T-helper 17 cell (primary cell): ENCODE results near the gene SDK1. TPM values are rescaled to one million over a fixed set of nuclear protein-coding genes. Genes with fewer than 3 reads are reported as not detected.

Source experiments
- ATAC-seq: fragments of 150-1000 bp; cut with Tn5 transposase; 2 replicates; pipeline ENCODE4 v1.10.0; 2021; ENCODE audit warnings: mild to moderate bottlenecking, moderate library complexity
- DNase-seq, 3 donors: peaks; one replicate each; pipeline versions ENCODE4 v3.0.0 to v3.0.0-alpha.2; 2020 to 2021
- H3K9me3 ChIP-seq: one replicate; pipeline ENCODE4 v1.7.0; 2013; ENCODE audit warnings: low read length, mild to moderate bottlenecking; ENCODE audit not compliant: control insufficient read depth, poor library complexity, severe bottlenecking
- H3K27ac Mint-ChIP-seq: one replicate; pipeline ENCODE4 v1.8.0; 2022; ENCODE audit warnings: mild to moderate bottlenecking, moderate library complexity, mixed read lengths
- H3K27me3 Mint-ChIP-seq: one replicate; pipeline ENCODE4 v1.8.0; 2022; ENCODE audit warnings: mixed read lengths
- H3K36me3 Mint-ChIP-seq: one replicate; pipeline ENCODE4 v1.8.0; 2022; ENCODE audit warnings: low read depth, mixed read lengths
- H3K4me1 Mint-ChIP-seq: one replicate; pipeline ENCODE4 v1.8.0; 2022; ENCODE audit warnings: mild to moderate bottlenecking, mixed read lengths
- H3K4me3 Mint-ChIP-seq: one replicate; pipeline ENCODE4 v1.8.0; 2022; ENCODE audit warnings: mild to moderate bottlenecking, moderate library complexity, mixed read lengths
- total RNA-seq, 4 donors: library from RNA in 2 of 4; stranded (reverse) in 2 of 4; gene quantifications; one replicate each; pipeline ENCODE4 v1.2.3 and lab custom pipeline; 2022 to 2026

SDK1 gene
- total RNA-seq, 2 donors from 2014 or later: 0.12 to 0.13 TPM

DNA sequence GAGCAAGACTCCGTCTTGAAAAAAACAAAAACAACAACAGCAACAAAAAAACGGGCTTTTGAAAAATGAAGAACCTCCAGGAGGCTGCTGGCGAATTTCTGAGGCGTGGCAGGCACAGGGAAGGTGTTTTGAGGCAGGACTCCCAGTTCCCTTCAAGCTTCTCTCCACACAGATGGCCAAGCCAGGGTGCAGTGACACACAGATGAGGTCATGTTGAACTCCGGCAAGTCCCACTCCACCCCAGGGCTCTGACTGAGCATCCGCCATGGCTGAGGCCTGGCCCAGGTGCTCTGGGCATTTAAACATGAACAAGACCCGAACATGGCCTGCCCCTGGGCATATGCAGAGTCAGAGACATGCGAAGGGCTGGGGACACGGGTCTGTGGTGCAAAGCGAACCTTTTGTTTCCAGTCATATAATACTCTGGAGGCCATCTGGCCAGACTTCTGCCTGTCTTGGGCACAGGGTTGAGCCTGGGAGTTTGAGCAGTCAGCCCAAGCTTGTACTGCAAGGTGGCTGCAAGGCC is 866.4 kb downstream of the SDK1 start:
- Mint-ChIP-seq H3K27ac (no peak overlapping the region), H3K27me3 (peaks cover 25% of the 10 kb centered on the region), H3K36me3 (no peaks in the 10 kb centered on the region), H3K4me1 (peaks cover 2% of the 10 kb centered on the region), H3K4me3 (no peak overlapping the region)
- ATAC-seq (no peak), DNase-seq (no peak)
- H3K9me3 ChIP-seq: no peaks in the 10 kb centered on the region

DNA sequence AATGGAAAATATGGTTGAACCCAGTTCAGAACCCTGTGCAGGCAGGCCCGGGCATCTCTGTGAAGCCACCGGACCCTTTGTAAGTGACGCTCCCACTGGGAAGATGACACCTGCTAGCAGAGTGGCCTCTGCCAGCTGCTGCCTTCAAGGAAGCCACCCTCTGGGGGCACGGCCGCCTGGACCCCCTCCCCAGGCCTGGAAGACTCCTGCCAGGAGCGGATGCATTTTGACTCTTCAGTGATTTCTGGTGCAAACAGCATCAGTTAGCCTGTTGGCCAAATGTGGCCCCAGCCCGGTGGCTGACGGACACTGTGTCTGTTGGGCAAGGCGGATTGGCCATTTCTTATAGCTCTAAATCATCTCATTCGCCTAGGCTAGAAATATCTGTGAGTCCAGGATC is 867.0 kb downstream of the SDK1 start:
- Mint-ChIP-seq H3K27me3 (peaks cover 19% of the 10 kb centered on the region), H3K4me1 (peaks cover 2% of the 10 kb centered on the region), H3K36me3 (no peaks in the 10 kb centered on the region), H3K4me3 (no peak overlapping the region), H3K27ac (no peak overlapping the region)
- DNase-seq (no peak), ATAC-seq (no peak)
- no peaks in the 10 kb centered on the region for H3K9me3 ChIP-seq

DNA sequence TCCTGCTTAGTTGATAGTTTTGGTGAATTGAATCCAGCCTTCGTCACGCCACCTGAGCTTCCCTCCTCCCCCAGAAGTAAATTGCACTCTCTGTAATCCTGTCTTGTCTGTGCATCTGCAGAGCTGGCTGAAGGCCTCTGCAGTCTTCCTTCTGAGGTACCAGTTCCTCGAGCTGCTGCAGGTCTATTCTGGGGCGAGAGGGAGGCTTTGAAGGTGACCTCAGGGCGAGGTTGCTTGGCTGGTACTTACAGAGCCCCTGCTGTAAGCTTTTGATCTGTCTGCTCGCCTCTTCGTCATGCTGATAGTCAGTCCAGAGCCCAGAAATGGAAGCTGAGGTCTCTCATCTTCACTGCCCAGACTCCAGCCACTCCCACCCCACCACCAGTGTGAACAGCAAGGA is 867.5 kb downstream of the SDK1 start:
- no peak overlapping the region for H3K27ac Mint-ChIP-seq
- ATAC-seq (no peak), DNase-seq (no peak)
- no peak overlapping the region for H3K4me3 Mint-ChIP-seq
- H3K36me3 Mint-ChIP-seq: no peaks in the 10 kb centered on the region
- no peaks in the 10 kb centered on the region for H3K9me3 ChIP-seq
- peaks cover 19% of the 10 kb centered on the region for H3K27me3 Mint-ChIP-seq
- peaks cover 2% of the 10 kb centered on the region for H3K4me1 Mint-ChIP-seq

DNA sequence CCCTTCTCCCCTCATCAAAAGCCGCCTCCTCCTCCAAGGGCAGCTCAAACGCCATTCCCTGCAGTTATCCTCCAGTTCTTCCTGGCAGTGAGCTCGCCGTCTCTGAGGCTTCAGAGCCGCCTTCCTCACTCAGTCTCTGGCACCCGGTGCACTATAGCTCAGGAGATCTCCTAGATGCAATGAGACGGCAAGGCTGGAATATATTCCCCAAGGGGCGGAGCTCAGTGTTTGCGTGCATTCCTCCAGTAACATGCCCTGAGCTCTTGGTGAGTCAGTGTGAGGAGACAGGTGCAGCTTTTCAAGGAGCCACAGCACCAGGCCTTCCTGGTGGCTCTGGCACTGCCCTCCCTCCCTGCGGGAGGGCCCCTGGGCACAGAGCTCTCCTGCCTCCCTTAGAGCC is 868.4 kb downstream of the SDK1 start:
- peaks cover 19% of the 10 kb centered on the region for H3K27me3 Mint-ChIP-seq
- H3K27ac Mint-ChIP-seq: no peak overlapping the region
- no peak overlapping the region for H3K4me3 Mint-ChIP-seq
- ATAC-seq (no peak), DNase-seq (no peak)
- no peaks in the 10 kb centered on the region for H3K36me3 Mint-ChIP-seq
- H3K9me3 ChIP-seq: no peaks in the 10 kb centered on the region
- H3K4me1 Mint-ChIP-seq: peaks cover 2% of the 10 kb centered on the region

DNA sequence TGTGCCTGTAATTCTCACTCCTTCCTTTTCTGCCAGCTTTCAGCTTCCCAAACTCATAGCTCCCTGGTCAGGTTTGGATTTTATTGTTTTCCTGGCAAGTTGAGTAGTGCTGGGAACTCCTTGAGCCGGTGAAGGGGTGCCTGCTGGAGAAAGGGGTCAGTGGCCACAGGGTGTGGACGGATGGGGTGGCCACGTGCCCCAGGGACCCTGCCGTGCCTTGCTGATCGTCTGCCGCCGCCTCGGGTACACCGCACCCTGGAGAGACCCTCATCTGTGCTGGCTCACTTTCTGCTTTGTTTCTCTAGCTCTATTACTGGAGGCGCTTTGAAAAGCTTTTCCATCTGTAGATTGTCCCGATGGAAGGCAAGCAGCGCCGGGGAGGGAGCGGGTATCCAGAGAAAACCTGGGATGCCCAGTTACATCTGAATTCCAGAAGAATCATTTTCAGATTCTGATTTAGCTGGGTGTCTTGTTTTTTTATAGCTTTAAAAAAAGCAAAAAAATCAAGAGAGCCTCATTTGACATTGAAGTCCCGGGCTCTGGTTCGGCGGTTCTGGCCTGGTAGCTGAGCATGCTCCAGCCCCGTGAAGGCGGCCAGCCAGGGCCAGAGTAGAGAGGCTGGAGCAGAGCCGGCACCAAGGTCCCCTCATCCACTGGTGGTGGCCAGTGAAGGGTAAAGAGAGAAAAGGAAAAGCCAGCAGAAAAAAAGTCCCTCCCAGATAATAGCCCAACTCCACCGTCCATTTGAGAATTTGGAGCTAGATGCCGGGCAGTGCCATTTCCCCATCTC is 870.1 kb downstream of the SDK1 start:
- Mint-ChIP-seq H3K27me3 (peaks cover 19% of the 10 kb centered on the region), H3K27ac (no peak overlapping the region), H3K4me1 (peaks cover 2% of the 10 kb centered on the region), H3K4me3 (no peak overlapping the region), H3K36me3 (no peaks in the 10 kb centered on the region)
- no peak for ATAC-seq
- no peak for DNase-seq
- no peaks in the 10 kb centered on the region for H3K9me3 ChIP-seq

DNA sequence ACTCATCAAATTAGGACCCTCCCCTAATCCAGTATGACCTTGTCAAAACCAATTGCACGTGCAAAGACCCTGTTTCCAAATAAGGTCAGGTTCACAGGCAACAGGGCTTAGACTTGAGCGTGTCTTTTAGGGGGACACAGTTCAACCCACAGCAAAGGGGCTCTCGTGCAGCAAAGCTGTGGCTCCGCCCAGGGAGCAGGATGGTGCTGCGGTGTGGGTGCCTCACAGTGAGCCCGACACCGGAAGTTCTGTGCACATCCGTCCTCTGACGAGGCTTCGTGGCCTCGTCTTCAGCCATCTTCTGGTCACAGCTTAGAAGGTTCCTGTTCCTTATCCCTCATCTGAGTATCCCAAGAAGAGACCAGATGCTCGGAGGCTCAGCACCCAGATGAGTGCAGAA is 871.8 kb downstream of the SDK1 start:
- no peaks in the 10 kb centered on the region for H3K36me3 Mint-ChIP-seq
- peaks cover 19% of the 10 kb centered on the region for H3K27me3 Mint-ChIP-seq
- DNase-seq (no peak), ATAC-seq (no peak)
- peaks cover 2% of the 10 kb centered on the region for H3K4me1 Mint-ChIP-seq
- H3K9me3 ChIP-seq: no peaks in the 10 kb centered on the region
- H3K27ac Mint-ChIP-seq: no peak overlapping the region
- H3K4me3 Mint-ChIP-seq: no peak overlapping the region

DNA sequence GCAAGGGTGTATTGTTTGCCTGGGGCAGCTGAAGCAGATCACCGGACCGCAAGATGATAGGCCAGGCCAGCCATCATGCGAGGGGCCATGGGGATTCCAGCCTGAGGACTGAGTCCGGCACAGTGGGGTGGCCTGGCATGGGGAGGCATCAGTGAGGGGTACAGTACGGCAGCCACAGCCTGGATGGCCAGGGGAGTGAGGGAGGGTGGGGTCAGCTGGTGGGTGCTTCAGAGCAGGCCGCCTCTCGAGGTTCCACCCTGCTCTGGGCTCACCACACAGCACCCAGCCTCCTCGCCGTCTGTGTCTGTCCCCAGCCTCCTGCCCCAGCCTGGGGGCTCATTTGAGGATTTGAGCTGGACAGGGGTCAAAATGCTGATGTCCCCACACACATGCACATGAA is 872.6 kb downstream of the SDK1 start:
- Mint-ChIP-seq H3K4me3 (no peak overlapping the region), H3K4me1 (peaks cover 2% of the 10 kb centered on the region), H3K27me3 (peaks cover 16% of the 10 kb centered on the region), H3K27ac (no peak overlapping the region), H3K36me3 (no peaks in the 10 kb centered on the region)
- ATAC-seq (no peak), DNase-seq (no peak)
- no peaks in the 10 kb centered on the region for H3K9me3 ChIP-seq

DNA sequence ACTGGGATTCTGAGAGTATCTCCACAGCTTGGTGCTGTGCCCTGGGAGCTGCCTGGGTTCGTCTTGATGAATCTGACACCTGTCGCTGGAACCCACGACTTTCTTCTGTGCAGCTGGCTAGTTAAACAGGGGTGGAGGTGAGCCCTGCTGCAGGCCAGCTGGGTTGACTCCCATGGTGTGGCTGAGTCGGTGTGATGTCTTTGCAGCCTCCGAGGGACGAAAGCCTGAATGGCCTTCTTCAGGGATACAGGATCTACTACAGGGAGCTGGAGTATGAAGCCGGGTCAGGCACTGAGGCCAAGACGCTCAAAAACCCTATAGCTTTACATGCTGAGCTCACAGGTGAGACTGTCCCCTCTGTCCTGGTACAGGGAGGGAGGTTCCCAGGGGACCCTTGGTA is 873.0 kb downstream of the SDK1 start:
- DNase-seq (no peak), ATAC-seq (no peak)
- no peaks in the 10 kb centered on the region for H3K9me3 ChIP-seq
- H3K36me3 Mint-ChIP-seq: no peaks in the 10 kb centered on the region
- H3K27ac Mint-ChIP-seq: no peak overlapping the region
- no peak overlapping the region for H3K4me3 Mint-ChIP-seq
- peaks cover 13% of the 10 kb centered on the region for H3K27me3 Mint-ChIP-seq
- peaks cover 2% of the 10 kb centered on the region for H3K4me1 Mint-ChIP-seq

DNA sequence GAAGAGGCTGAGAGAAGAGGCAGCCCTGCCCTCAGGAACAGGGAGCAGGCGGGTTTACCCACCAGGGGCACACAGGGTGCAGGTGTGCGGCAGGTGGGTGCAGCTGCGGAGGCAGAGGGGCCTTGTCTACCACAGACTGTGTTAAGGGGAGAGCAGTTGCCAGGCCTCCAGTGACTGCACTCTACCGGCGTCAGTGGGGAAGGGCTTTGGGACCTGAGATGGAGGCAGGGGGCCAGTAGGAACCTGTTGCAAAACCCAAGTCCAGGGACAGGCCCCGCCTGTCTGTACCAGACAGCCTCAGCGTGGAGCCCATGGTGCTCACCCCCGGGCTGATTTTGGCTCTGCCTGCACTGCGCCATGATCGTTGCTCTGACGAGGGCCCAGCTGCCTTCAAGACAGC is 873.4 kb downstream of the SDK1 start:
- H3K27me3 Mint-ChIP-seq: peaks cover 11% of the 10 kb centered on the region
- H3K27ac Mint-ChIP-seq: no peak overlapping the region
- no peaks in the 10 kb centered on the region for H3K36me3 Mint-ChIP-seq
- no peak for DNase-seq
- no peak overlapping the region for H3K4me3 Mint-ChIP-seq
- no peak for ATAC-seq
- H3K4me1 Mint-ChIP-seq: peaks cover 2% of the 10 kb centered on the region
- no peaks in the 10 kb centered on the region for H3K9me3 ChIP-seq

DNA sequence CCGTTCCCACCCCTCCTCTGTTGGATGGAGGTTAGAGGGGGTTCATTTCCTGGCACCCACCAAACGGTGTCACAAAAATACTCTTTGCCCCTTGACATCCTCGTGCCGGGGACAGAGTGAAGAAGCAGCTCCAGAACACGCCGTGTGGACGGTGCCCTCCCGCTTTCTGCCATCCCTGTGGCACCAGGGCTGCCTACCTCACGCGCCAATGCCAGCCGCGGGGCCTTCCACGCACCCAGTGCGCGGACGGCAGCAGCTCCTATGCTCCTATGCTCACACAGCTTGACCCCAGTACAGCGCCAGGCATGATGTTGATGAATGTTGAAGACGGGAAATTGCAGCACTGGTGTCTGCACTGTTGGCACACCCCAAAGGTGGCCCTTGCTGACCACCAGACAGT is 873.8 kb downstream of the SDK1 start:
- DNase-seq: no peak
- no peaks in the 10 kb centered on the region for H3K9me3 ChIP-seq
- H3K4me3 Mint-ChIP-seq: no peak overlapping the region
- peaks cover 2% of the 10 kb centered on the region for H3K4me1 Mint-ChIP-seq
- H3K27ac Mint-ChIP-seq: no peak overlapping the region
- no peaks in the 10 kb centered on the region for H3K36me3 Mint-ChIP-seq
- H3K27me3 Mint-ChIP-seq: peaks cover 7% of the 10 kb centered on the region
- ATAC-seq: no peak

DNA sequence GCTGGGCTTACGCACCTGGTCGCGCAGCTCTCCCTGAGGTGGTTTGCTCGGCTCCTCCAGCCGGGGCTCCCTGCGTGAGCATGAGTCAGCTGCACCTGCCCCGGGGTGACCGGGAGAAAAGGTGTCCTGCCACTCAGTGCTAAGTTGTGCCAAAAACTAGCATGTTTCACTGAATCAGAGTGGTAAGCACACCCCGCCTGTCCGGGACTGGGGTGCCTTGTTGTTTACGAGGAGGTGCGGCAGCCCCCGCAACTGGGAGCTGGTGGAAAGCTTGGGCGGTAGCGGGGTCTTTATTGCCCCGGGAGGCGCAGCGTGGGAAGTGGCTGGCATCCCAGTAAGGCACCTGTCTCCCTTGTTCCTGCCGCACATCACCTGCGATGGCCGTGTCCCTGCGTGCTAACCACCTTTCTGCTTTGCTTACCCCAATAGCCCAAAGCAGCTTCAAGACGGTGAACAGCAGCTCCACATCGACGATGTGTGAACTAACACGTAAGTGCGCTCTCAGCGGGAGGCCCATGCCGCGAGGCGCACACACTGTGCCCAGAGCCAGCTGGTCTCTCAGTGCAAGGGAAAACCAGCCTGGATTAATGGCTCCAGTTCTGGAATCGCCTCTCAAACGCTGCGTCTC is 874.4 kb downstream of the SDK1 start:
- H3K36me3 Mint-ChIP-seq: no peaks in the 10 kb centered on the region
- ATAC-seq (no peak), DNase-seq (no peak)
- H3K27me3 Mint-ChIP-seq: peaks cover 4% of the 10 kb centered on the region
- H3K27ac Mint-ChIP-seq: no peak overlapping the region
- H3K9me3 ChIP-seq: no peaks in the 10 kb centered on the region
- H3K4me3 Mint-ChIP-seq: no peak overlapping the region
- peaks cover 2% of the 10 kb centered on the region for H3K4me1 Mint-ChIP-seq

DNA sequence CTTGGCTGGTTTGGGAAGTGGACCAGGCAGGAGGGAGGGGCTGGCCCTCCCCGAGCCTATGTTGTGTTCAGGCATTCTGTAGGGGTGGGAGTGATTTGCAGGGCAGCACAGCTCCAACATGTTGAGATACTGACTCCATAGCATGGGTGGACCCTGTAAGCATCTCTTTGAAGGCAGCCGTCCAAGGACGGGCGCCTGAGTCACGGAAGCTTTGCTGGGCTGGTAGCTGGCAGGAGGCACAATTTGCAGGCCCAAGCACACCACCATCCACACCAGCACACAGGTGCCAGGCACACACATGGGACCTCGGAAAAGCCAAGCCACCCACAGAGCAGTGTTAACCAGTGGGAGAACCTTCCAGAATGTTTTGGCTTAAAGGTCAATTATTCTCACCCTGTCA is 875.9 kb downstream of the SDK1 start:
- DNase-seq: no peak
- Mint-ChIP-seq H3K4me1 (peaks cover 2% of the 10 kb centered on the region), H3K4me3 (no peak overlapping the region), H3K27ac (no peak overlapping the region), H3K36me3 (no peaks in the 10 kb centered on the region), H3K27me3 (no peaks in the 10 kb centered on the region)
- ATAC-seq: no peak
- no peaks in the 10 kb centered on the region for H3K9me3 ChIP-seq

DNA sequence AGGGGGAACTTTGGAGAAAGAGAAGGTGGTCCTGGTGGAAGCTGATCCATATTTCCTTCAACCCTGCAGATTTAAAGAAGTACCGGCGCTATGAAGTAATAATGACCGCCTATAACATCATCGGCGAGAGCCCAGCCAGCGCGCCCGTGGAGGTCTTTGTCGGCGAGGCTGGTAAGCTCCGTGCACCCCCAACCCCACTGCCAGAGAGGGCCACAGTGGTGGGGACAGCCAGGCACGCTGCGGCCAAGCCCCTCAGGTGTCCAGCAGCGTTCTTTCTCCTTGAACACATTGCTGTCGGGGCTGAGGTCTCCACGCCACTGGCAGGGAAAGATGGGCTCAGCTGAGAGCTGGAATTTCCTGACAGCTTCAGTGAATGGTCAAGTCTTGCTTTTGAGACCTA is 877.4 kb downstream of the SDK1 start:
- no peaks in the 10 kb centered on the region for H3K9me3 ChIP-seq
- no peak overlapping the region for H3K27ac Mint-ChIP-seq
- H3K4me3 Mint-ChIP-seq: no peak overlapping the region
- ATAC-seq (no peak), DNase-seq (no peak)
- no peaks in the 10 kb centered on the region for H3K4me1 Mint-ChIP-seq
- no peaks in the 10 kb centered on the region for H3K27me3 Mint-ChIP-seq
- no peaks in the 10 kb centered on the region for H3K36me3 Mint-ChIP-seq
